Measurements from ENCODE around the gene SPOCK1. TPM values are rescaled to one million over a fixed set of nuclear protein-coding genes. Genes with fewer than 3 reads are reported as not detected.

Gene SPOCK1
- total RNA-seq, 1 donor from 2014 or later = 28.6 TPM

DNA sequence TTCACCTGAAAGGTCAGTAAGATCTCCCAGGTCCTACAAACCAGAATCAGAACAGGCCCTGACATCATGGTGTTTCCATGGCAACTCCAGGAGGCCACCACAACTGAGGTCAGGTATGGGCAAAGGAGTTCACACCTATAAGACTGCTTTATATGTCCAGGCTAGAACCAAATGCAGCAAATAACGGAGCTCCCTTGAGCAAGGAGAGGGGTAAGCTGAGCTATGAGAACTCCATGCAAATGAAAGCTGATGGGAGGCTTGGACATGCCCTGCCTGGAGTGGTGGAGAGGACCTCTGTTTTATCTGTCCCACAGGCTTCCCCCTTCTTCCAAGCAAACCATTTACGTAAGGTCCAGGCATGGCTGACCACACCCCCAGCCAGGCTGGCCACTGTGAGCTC, 207.7 kb downstream of the SPOCK1 start:
- Histone ChIP-seq H3K27ac (replicated peaks) (no peak overlapping the region), H3K36me3 (no peaks in the 10 kb centered on the region), H3K27me3 (ENCODE audit: low read depth) (no peaks in the 10 kb centered on the region), H3K4me3 (no peak overlapping the region), H3K9me3 (replicated peaks) (peaks cover 8% of the 10 kb centered on the region), H3K4me1 (peaks cover 2% of the 10 kb centered on the region)
- TF ChIP-seq, protein P1, sequence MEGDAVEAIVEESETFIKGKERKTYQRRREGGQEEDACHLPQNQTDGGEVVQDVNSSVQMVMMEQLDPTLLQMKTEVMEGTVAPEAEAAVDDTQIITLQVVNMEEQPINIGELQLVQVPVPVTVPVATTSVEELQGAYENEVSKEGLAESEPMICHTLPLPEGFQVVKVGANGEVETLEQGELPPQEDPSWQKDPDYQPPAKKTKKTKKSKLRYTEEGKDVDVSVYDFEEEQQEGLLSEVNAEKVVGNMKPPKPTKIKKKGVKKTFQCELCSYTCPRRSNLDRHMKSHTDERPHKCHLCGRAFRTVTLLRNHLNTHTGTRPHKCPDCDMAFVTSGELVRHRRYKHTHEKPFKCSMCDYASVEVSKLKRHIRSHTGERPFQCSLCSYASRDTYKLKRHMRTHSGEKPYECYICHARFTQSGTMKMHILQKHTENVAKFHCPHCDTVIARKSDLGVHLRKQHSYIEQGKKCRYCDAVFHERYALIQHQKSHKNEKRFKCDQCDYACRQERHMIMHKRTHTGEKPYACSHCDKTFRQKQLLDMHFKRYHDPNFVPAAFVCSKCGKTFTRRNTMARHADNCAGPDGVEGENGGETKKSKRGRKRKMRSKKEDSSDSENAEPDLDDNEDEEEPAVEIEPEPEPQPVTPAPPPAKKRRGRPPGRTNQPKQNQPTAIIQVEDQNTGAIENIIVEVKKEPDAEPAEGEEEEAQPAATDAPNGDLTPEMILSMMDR (IDR thresholded peaks at IDR 0.05; ENCODE audit: borderline replicate concordance) = no peak
- no peak for DNase-seq
- intact Hi-C loops (cut with micrococcal nuclease) = no loop called here

DNA sequence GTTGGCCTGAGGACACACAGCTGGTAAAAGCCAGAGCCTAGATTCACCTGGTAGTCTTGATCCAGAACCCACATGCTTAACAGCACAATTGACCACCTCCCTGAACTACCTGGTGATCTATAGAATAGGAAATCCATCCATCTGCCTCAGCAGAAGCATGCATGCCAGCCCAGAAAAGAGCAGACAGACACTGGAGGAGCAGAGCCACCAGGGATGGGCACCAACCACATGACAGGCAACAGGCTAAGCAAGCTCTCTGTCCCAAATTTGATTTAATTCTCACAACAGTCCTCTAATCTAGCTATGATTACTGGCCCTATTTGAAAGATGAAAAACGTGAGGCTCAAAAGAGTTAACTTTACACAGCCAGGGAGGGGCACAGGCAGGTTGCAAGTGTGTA, 208.1 kb downstream of the SPOCK1 start:
- no peak overlapping the region for H3K4me3 ChIP-seq
- H3K36me3 ChIP-seq = no peaks in the 10 kb centered on the region
- TF ChIP-seq, protein P1 (IDR thresholded peaks at IDR 0.05; ENCODE audit: borderline replicate concordance) = no peak
- no peaks in the 10 kb centered on the region for H3K27me3 ChIP-seq (ENCODE audit: low read depth)
- peaks cover 8% of the 10 kb centered on the region for H3K9me3 ChIP-seq (replicated peaks)
- DNase-seq = no peak
- H3K4me1 ChIP-seq = peaks cover 6% of the 10 kb centered on the region
- intact Hi-C loops (cut with micrococcal nuclease) = no loop called here
- no peak overlapping the region for H3K27ac ChIP-seq (replicated peaks)

DNA sequence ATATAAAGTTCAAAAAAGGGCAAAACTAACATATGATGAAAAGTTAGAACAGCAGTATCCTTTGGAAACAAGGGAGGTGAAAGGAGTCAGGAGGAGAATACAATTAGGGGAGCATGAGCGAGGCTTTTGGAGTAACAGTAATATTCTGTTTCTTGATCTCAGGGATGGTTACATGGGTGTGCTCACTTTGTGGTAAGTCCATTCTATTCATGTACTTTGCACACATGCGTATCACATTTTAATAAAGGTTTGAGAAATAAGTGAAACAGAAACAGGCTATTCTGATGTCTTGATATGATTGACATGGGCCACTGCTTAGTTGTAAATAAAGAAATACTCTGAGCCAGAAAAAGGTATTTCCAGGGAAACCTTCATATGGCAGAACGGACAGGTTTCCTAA, 208.8 kb downstream of the SPOCK1 start:
- TF ChIP-seq, protein P1 (IDR thresholded peaks at IDR 0.05; ENCODE audit: borderline replicate concordance) = no peak
- Histone ChIP-seq H3K4me3 (no peak overlapping the region), H3K36me3 (no peaks in the 10 kb centered on the region), H3K9me3 (replicated peaks) (peaks cover 8% of the 10 kb centered on the region), H3K27ac (replicated peaks) (no peak overlapping the region), H3K4me1 (peaks cover 12% of the 10 kb centered on the region), H3K27me3 (ENCODE audit: low read depth) (no peaks in the 10 kb centered on the region)
- DNase-seq = no peak
- intact Hi-C loops (cut with micrococcal nuclease) = no loop called here

DNA sequence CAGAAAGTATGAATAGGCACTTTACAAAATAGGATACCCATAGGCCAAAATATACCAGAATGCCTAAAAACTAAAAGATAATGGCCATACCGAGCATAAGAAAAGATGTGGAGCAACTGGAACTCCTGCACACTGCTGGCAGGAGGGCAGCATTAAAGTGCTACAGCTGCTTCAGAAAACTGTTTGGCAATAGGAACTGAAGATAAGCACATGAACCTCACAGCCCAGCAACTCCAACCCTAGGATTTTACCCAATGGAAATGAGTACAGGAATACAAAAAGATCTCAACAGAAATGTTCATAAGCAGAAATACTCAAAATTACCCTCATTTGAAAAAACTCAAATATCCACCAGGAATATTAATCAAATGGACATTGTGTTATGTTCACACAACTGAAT, 209.3 kb downstream of the SPOCK1 start:
- Histone ChIP-seq H3K36me3 (no peaks in the 10 kb centered on the region), H3K27me3 (ENCODE audit: low read depth) (no peaks in the 10 kb centered on the region), H3K9me3 (replicated peaks) (peaks cover 8% of the 10 kb centered on the region), H3K27ac (replicated peaks) (no peak overlapping the region), H3K4me1 (peaks cover 12% of the 10 kb centered on the region), H3K4me3 (no peak overlapping the region)
- DNase-seq = no peak
- intact Hi-C loops (cut with micrococcal nuclease) = no loop called here
- TF ChIP-seq, protein P1 (IDR thresholded peaks at IDR 0.05; ENCODE audit: borderline replicate concordance) = no peak

GRCh38 chr5:137287569-137287968, 211.6 kb downstream of the SPOCK1 start:
- H3K36me3 ChIP-seq = no peaks in the 10 kb centered on the region
- DNase-seq = no peak
- H3K9me3 ChIP-seq (replicated peaks) = peaks cover 8% of the 10 kb centered on the region
- peaks cover 17% of the 10 kb centered on the region for H3K4me1 ChIP-seq
- H3K4me3 ChIP-seq = no peak overlapping the region
- H3K27ac ChIP-seq (replicated peaks) = no peak overlapping the region
- intact Hi-C loops (cut with micrococcal nuclease) = no loop called here
- TF ChIP-seq, protein P1 (IDR thresholded peaks at IDR 0.05; ENCODE audit: borderline replicate concordance) = no peak
- H3K27me3 ChIP-seq (ENCODE audit: low read depth) = no peaks in the 10 kb centered on the region

Measured in left ventricle myocardium inferior (tissue), 1 donor.